SIG-M5 treated with dmso at 0.1 percent for 504 hours (cell line): ENCODE results near the gene RTN4R.
"Not testable (repeated sequence)": the region's sequence is repeated elsewhere in the genome, so short reads cannot be mapped to it uniquely, and the experiment has no call there.

Source experiments
- DNase-seq: peaks from one replicate; lab custom pipeline; 2025; ENCODE audit not compliant: unreplicated experiment; lab: John Stamatoyannopoulos, UW

The RTN4R gene

DNA sequence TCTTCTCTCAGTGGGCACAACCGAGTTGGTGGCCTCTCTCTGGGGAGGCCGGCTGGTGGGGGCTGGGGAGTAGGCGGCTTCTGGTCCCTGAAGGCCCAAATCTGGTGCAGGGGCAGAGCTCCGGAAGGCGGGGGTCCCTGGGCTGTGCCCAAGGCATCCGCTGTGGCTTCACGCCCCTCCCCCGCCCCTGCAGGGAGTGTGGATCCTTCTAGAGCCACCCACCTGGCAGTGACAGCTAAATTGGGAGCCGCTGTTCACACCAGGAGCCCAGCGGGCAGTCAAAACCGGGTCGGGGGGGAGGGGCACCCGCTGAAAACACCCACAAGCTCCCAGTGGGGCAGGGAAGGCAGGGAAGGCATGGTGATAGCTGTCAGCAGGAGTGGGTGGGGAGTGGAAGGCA, 4.6 kb upstream of the RTN4R start:
- DNase-seq: no peak

DNA sequence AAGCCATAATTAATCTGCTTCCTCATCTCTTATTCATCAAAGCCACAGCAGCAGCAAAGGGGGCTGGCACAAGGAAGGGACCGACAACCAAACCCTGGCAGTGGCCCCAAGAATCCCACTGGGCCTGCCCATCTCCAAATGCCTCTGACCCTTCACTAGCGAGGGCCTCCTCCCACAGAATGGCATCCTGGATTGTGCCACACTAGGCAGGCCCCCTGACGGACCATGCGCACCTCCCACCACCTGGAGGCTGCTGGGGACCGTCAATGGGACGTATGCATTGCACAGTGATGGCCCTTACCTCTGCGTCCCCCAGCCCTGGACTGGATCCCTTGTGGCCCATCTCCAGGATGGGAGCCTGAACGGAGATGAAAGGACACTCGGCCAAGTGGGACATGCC, 4.1 kb upstream of the RTN4R start:
- no peak for DNase-seq

DNA sequence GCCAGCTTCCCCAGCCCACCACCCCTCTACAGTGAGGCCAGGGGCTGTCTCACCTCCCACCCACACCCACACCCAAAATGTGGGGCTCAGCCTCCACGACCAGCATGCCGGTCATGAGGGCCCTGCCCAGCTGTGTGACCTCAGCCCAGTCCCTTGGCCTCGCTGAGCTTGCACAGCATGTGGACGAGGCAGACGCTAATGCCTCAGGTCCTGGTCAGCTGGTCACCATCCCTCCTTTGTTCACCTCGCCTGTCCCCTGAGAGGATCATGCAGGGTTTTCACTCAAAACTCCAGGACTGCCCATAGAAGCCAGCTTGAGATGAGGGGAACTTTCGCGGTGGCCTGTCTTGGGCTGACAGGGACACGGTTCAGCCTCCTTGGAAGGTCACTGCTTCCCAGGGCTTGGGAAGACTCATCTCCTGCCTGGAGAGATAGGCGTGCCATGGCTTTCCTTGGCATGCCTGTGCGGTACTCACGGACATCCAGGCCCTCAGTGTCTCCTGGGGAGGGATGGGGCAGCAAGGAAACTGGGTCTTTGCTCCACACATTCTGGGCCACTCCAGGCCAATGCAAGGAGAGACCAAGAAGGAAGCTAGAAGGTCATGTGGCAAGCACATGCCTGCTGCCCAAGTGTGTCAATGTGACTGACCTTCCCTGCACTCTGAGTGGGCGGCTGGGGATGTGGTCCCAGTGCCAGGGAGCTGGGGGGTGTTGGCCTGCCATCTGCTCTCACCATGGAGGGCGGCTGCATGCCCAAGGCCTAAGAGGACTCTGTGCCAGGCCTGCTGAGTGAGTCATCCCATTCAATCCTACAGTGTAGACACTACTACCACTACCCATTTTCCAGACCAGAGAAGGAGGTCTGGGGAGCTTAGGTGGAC, 3.2 kb upstream of the RTN4R start:
- DNase-seq: no peak

DNA sequence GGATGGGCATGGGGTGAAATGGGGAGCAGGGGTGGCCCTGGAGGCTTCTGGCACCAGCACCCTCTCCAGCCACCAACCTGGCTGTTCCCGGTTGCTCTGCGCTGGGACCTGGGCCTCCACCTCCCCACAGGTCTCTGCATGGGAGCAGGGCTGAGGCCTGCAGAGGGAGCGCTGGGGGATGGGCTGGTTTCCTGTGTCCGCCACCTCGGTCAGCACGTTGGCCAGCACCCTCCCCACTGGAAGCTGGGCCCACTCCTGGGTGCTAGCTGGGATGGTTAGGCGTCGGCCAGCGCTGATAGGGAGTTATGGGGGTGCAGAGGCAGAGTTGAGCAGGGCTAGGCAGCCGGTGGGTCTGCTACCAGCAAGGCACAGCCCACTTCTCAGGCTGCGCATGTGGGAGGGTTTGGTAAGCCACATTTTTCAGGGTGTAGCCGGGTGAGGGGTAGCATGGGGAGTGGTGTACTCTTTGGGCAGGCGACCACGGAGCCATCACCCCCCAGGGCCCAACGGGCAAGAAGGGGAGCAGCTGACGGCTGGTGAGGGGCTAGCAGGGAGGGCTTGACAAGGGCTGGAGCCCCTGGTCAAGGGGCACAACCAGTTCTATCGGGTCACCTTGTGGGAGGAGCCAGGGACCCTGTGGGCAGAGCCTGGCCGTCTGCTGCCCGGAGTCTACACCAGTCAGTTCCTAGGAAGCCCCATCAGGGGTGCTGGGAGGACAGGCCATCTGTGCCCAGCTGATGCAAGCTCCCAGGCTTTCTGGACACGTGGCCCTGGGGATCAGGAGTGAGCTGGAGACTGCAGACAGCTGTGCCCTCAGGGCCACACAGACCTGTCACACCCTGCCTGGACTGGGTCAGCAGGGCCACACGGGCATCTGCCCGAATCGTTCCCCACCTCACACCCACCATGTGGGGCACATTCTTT, 2.3 kb upstream of the RTN4R start:
- not testable (repeated sequence) for DNase-seq

DNA sequence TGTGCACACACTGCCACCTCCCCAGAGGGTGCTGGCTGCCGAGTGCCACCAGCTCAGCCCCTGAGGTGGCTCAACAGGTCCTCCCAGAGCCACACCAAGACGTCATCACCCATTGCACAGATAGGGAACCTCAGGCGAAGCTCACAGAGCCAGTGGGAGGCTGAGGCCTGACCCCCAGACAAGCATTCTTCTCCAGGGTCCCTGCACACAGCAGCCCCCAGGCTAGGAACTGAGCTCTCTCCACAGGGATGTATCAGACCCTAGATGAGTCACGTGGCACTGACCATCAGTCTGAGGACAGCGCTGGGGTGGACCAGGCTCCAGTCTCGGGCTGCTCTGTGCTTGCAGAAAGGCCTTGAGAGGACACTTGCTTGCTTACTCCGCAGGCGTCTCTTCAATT, 1.6 kb upstream of the RTN4R start:
- DNase-seq: not testable (repeated sequence)

DNA sequence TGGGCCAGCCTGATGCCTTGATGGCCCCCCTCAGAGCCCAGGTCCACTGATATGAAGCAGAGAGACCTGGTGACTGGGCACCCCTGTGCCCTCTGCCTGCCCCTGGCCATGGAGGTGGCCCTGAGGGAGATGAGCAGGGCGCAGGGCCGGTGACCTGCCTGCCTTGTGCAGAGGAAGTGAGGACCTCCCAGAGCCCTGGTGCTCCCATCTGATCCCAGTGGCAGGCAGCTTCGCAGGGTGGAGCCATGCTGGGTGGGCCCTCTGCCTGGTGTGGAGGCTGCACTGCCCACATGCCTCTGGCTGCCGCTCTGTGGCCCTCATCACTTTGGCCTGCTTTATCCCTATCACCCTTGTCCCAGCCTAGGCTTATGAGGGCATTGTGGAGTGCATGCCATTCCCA, 1.1 kb upstream of the RTN4R start:
- not testable (repeated sequence) for DNase-seq

DNA sequence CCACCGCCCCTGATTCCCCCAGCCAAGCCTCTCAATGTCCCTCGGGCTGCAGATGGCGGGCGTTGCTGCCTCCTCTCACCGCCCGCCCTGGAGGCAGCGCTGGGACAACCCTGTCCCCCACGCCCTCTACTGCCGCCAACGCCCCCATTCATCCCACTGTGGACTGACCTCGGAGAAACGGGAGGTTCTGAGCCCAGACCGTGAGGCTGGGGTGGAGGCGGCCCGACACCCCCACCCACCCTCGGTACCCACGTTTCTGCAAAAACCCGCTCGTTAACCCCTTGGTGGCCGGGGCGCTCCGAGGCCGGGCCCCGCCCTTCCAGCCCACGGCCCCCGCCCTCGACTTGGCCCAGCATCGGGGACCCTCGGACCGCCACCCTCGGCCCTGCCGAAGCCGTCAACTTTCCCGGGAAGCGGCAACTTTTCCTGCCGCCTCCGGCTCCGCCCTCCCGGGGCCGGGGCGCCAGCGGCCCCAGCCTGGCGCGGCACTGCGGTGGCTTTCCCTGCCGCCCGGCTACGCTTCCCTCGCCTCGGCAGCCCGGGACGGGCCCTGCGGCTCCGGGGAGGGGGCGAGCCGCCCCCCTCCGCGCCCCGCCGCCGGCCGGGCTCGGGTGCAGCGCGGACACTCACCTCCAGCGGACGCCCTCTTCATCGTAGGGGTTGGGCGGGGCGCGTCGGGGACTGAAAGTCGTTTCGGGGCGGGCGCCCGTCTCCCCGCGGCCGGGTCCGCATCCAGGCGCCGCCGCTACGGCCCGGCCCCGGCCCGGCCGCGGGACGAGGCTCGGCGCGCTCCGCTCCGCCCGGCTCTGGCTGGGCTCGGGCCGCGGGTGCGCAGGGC, 458 bp downstream of the RTN4R start:
- no peak for DNase-seq

DNA sequence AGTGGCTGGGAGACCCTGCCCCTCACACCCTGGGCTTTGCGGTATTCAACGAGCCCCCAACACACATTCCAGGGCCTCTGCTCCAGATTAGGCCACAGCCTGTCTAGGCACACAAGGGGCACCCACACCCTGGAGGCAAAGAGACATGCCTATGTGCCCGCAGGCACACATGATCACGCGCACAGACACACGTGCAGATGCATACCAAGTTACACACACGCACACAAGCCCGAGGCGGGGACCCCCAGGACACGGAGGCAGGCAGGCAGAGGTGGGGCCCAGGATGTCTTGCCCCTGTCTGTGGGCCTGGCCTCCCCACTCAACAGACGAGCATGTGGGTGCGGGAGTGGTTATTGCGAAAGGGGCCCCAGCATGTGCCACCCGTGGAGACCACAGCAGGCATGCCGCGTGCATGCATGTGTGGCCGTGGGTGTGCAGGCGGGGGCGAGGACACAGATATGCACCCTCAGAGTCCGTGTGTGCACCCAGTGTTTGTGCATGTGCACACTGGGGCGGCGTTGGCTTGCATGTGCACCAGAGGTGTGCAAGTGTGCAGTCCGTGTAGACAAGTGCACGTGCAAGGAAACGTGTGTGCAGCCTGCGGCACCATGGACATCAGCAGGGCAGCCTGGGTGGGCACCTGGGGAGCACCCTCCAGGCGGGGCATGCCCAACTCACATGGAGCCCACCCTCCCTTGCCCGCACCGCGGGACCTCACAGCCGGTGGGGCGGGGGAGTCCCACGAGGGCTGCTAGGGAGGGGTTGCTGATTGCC, 1.3 kb downstream of the RTN4R start:
- DNase-seq: not testable (repeated sequence)

DNA sequence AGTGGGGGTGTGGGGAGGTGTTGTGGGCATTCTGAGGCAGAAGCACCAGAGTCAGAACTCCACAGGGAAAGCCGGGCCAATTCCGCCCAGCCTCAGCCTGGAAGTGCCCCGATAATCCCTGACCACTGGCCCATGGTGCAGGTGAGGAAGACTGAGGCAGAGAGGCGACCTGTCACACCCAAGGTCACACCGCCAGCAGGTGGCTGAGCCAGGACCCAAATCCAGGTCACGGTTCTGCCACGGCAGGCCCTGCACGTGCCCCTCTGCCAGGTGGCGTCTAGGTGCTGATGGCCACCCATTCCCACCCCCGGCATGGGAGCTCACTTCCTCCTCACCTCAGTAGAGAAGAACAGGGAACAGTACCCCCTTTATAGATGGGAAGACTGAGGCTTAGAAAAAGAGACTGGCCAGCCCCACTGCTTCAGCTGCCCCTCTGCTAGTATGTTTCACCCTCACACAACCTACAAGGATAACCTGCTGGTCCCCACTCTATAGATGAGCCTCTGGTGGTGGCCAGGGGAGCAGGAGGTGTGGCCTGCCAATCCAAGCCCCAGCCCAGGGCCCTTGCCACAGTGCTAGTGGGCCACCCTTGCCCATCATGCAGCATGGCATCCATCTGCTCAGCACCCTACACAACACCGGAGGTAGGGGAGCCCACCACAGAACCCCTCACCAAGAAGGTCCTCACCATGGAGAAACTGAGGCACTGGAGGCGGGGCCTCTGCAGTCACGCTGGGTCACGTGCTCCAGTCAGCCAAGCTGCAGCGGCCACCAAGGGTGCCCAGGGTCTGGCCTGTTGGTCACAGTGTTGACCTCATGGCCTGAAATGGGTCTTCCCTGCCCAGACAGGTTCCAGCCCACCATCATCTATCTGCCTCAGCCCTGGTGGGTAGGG, 2.1 kb downstream of the RTN4R start:
- not testable (repeated sequence) for DNase-seq

DNA sequence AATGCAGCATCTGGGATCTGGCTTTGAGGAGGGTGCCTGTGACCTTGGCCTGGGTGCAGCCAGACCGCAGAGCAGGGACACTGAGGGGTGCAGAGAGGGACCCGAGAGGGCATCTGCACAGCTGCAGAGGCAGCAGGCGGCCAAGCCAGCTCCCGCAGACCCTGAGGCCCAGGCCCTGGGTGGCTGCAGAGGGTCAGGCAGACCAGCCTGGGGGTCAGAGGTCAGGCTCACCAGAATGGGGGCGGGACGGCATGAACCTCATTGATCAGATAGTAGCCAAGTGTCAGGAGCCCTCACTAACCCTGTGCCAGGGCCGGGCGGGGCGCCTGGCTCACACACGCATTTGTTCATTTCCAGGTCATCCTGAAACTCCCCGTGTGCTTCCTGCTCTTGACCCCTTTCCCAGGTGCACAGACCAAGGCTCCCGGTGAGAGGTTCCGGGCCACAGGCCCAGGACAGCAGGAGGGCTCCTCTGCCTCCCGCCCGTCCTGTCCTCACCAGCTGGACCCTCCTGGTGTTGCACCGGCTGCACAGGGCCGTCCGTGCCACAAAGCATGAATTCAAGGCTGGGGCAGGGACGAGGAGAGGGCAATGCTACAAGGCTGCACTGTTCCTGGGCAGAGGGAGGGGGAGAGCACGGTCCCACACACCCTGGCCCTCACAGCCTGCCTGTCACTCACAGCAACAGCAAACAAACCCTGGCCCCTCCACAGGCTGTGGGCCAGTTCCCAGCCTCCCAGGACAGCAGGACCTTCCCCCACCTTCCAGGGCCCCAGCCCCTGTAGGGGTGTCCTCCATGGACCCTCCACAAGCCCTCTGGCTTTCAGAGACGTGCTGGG, 3.3 kb downstream of the RTN4R start:
- no peak for DNase-seq

DNA sequence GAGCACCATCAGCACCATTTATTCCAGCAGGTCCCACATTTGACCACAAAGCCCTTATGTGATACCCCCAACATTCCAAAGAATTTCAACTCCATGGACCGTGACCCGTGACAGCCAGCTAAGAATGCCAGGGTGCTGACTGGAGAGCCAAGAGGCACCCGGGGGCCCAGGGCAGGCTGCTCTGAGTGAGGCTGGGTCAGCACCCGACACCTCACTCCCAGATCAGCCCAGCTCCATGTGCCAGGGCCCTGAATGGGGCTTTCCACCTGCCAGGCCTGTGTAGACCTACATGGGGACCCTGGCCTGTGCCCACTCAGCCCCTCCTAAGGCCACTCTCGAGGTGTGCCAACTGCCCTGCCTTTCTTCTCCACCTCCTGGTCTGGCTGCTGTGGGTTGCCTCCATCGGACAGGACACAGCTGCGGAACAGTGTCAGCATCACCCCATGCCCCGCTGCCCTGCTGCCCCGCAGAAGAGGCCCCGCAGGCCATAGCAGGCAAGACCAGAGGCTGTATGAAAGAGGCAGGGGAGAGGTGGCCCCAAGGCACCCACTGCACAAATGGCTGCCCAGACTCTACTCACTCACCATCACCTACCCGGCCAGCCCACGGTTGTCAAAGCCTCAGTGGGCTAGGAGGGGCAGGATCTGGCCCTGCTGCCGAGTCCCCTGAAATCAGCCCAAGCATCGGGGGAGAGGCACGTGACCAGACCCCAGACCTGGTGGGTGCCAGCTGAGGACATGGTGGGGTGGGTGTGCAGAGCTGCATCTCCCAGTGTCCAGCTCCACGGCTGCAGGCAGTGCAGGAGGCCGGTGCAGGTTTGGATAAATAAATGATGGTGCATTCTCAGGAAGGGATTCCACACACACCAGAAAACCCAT, 4.5 kb downstream of the RTN4R start:
- DNase-seq: not testable (repeated sequence)

DNA sequence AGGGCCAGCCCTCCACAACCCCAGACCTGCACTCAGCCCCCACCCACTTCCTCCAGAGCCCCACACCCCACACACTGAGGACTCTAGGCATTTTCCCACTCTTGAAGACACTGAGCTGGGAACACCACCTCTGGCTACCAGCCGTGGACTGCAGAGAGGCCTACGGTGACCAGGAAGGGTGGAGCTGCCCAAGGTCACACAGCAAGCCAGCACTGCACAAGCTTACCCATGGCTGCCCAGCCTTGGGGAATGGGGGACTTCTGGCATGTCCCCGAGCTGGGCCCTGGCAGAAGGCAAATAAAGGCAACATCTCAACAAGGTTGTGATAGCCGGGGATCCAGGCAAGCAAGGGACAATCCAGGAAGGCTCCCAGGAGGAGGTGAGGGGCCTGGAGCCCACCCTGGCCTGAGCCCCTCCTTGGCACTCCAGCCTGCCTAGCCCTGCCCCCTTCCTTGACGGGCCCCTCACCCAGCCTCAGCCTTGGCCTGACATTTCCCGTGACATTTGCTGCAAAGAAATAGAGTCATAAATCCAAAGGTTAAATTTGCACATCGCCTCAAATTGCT, 5.5 kb downstream of the RTN4R start:
- DNase-seq: no peak

DNA sequence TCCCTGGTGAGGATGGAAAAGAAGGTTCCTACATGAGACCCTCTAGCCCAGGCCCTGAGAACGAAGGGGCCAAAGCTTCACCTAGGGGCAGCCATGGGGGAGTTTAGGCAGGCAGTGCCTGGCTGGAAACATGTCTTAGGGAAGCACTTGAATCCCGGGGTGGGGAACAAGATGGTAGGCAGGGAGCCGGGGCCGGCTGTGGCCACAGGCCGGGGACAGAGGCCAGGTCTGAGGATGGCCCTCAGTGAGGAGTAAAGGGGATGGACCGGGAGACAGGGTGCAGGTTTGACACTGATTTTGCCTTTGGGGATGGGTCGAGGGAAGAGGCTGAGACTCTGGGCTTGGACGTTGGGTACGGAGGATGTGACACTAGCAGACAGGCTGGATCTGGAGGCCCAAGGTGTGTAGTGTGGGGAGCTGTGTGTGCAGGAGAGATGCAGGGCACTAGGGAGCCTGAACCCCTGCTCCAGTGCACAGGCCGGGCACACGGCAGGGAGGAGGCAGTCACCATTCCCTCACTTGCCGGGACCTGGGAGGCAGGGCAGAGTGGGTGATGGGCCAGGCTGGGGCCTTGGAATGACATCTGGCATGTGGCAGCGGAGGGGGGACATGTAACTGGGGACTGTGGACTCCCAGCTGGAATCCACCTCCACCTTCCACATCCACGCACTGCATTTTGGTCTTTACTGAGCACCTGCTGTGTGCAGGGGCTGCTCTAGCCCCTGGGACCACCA, 6.1 kb downstream of the RTN4R start:
- no peak for DNase-seq

DNA sequence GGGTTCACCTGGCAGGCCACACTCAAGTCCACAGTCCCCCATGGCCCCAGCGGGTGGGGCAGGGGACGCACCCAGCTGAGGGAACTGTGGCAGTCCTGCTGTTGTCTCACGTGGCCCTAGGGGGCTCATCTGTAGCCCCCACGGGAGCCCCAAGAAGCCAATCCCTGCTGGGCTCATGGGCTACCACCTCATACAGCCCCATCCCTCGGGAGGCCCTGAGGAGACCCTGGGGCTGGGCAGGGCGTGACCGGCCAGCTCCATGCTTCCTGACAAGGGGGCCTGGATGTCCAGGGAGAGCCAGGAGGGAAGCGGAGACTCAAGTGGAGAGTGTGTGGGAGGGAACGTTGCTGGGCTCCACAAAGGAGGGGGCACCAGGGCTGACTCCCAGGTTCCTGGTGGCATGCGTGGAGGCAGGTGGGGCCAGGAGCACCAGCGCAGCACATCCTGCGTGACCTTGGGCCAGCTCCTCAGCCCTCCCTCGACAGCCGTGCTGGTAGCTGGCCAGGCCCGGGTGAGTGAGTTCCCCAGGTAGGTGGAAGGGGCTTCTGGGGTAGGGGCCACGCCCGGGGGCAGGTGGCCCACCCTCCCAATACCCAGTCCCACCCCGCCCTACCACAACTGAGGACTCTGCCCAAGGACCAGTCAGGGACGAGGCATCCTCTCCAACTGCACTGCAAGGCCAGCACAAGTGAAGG, 7.9 kb downstream of the RTN4R start:
- no peak for DNase-seq

DNA sequence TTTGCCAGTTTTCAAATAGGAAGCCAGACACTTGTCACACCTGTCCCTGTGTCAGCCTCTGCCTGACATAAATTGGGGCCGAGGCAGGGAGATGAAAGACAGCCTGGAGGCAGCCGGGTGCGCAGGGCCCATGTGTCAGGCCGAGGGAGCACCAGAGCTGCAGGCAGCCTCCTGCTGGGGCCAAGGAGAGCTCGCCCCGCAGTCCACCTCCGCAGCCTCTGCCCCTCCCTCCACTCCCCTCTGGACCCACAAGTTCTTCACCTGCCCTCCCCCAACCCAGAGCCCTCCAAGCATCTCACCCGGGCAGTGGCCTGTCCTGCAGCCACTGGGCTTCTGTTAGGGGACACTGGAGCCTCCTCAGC, 8.8 kb downstream of the RTN4R start:
- DNase-seq: no peak
